Central memory CD8-positive, alpha-beta T cell (primary cell): ENCODE measurements around the gene PIM1.

ENCODE experiments used
- ATAC-seq: fragments of 150-1000 bp; cut with Tn5 transposase; replicated peaks from 2 replicates; pipeline ENCODE4 v1.10.0; 2022; ENCODE audit warnings: mild to moderate bottlenecking, moderate FRiP score, moderate number of reproducible peaks; ENCODE audit not compliant: poor library complexity, severe bottlenecking; ENCODE audit errors: extremely low read depth
- DNase-seq, 2 donors: peaks; one replicate each; pipeline ENCODE4 v3.0.0; 2021; ENCODE audit warnings: low spot score in 2 of 2
- H3K27ac Mint-ChIP-seq: one replicate; pipeline ENCODE4 v1.8.0; 2022; ENCODE audit warnings: low read depth, mild to moderate bottlenecking, moderate library complexity, mixed read lengths
- H3K27me3 Mint-ChIP-seq: one replicate; pipeline ENCODE4 v1.8.0; 2022; ENCODE audit warnings: mixed read lengths
- H3K36me3 Mint-ChIP-seq: one replicate; pipeline ENCODE4 v1.8.0; 2022; ENCODE audit warnings: mild to moderate bottlenecking, moderate library complexity, mixed read lengths; ENCODE audit not compliant: insufficient read depth
- H3K4me1 Mint-ChIP-seq: one replicate; pipeline ENCODE4 v1.8.0; 2022; ENCODE audit warnings: mixed read lengths
- H3K4me3 Mint-ChIP-seq: one replicate; pipeline ENCODE4 v1.8.0; 2022; ENCODE audit warnings: mild to moderate bottlenecking, moderate library complexity, mixed read lengths
- H3K9me3 Mint-ChIP-seq: one replicate; pipeline ENCODE4 v1.8.0; 2022; ENCODE audit warnings: mixed read lengths

Gene PIM1

DNA sequence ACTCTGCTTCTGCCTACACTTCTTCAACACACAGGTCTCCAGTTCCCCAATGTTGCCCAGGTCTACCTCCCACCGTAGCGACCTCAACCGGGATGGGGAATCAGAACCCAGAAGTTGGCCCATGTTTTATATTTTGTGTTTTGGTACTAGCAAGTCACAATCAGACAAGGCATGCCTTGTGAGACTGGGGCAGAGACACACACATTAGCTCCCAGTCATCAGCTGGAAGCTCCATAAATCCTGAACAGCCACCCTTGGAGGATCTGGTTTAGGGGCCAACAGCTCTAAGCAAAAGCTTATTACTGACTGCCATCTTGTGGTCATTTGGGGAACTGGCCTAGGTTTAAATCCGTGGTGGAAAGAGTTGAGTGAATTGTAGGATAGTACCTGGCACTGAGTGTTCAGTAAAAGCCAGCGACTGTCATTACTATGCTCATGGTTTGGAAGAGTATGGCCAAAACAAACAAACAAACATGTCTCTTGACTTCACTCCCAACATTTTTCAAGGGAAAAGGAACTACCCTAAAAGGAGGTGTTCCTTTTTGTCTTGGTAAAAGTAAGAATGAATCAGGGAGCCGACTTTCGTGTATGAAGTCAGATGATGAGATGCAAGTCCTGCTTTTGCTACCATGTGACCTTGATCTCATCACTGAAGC is 40.5 kb downstream of the PIM1 start:
- ATAC-seq (peak; percentile 49), DNase-seq (peak; percentile 68 to 70)
- Mint-ChIP-seq H3K27ac (peak overlapping the region; percentile 92), H3K36me3 (no peaks in the 10 kb centered on the region), H3K27me3 (no peaks in the 10 kb centered on the region), H3K4me3 (no peak overlapping the region), H3K4me1 (peaks cover 30% of the 10 kb centered on the region), H3K9me3 (no peaks in the 10 kb centered on the region)

DNA sequence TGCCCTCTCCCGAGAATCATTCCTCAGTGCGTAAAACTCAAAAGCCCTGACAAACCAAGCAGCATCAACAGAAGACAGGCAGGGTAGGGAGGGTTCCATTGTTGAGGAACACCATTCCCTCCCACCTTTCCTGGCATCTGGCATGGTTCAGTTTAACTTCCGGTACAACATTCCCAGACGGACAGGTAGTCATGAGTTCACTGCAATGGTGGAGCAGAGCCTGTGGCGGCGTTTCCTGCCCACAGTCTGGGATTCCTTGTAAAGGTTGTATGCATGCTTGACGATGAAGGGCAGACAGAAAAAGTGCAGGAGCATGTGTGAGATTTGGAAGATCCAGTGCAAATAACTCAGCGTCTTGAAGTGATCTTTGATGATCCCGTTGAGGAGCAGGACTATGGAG is 42.3 kb downstream of the PIM1 start:
- Mint-ChIP-seq H3K27ac (no peak overlapping the region), H3K27me3 (no peaks in the 10 kb centered on the region), H3K4me1 (peaks cover 24% of the 10 kb centered on the region), H3K4me3 (no peak overlapping the region), H3K36me3 (no peaks in the 10 kb centered on the region), H3K9me3 (no peaks in the 10 kb centered on the region)
- ATAC-seq (no peak), DNase-seq (no peak)

DNA sequence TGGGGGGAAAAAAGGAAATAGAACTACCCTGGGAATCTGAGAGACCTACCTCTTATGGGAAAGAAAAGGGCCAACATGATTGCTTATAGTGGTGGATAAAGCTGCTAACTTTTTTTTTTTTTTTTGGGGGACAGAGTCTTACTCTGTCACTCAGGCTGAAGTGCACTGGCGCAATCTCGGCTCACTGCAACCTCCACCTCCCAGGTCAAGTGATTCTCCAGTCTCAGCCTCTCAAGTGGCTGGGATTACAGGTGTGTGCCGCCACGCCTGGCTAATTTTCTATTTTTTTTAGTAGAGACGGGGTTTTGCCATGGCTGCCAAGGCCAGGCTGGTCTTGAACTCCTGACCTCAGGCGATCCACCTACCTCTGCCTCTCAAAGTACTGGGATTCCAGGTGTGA is 48.1 kb downstream of the PIM1 start:
- no peak for ATAC-seq
- Mint-ChIP-seq H3K27ac (no peak overlapping the region), H3K4me1 (peaks cover 12% of the 10 kb centered on the region), H3K9me3 (no peaks in the 10 kb centered on the region), H3K27me3 (no peaks in the 10 kb centered on the region), H3K4me3 (no peak overlapping the region), H3K36me3 (no peaks in the 10 kb centered on the region)
- DNase-seq = no peak

DNA sequence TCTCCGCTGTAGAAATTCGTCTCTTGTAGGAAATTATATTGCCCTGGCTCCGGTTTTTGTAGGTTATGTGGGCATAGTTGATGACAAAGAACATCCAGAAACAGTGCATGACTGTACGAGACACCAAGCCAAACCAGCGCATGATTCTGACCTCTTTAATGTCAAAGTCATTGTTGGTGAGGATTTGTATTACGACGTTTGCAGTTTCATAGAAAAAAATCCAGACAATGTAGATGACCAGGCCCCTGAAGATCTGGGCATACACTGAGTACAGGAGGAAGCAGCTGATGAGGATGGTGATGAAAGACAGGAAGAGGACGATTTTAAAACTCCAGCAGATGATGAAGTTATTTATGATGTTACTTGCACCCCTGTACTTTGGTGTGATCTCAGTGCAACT is 48.6 kb downstream of the PIM1 start:
- H3K4me1 Mint-ChIP-seq = peaks cover 12% of the 10 kb centered on the region
- DNase-seq = no peak
- H3K27ac Mint-ChIP-seq = no peak overlapping the region
- H3K27me3 Mint-ChIP-seq = no peaks in the 10 kb centered on the region
- no peaks in the 10 kb centered on the region for H3K9me3 Mint-ChIP-seq
- no peak overlapping the region for H3K4me3 Mint-ChIP-seq
- no peak for ATAC-seq
- no peaks in the 10 kb centered on the region for H3K36me3 Mint-ChIP-seq

DNA sequence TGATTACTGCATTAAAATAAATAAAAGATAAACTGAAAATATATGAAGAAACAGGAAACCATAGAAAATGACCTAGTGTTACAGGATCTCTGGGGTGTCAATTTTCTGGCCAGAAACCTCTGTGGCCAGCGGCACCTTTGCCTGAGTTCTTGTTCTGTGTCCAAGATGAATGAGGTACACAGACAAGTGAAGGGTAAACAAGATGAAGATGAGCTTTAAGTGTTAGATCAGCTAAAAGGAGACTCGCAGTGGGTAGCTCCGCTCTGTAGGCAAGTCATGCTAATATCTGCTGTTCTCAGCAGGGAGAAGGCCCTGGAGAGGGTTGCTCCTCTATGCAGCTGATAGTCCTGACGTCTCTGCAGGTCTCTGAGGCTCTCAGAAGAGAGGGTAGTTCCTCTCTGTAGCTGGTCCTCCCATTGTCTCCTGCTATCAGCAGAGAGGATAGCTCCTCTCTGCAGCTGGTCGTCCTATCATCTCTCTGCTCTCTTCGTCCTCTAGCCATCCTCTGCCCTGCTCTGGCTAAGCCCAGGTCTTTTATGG is 51.7 kb downstream of the PIM1 start:
- ATAC-seq (no peak), DNase-seq (no peak)
- Mint-ChIP-seq H3K9me3 (no peaks in the 10 kb centered on the region), H3K4me1 (peaks cover 12% of the 10 kb centered on the region), H3K27ac (no peak overlapping the region), H3K27me3 (no peaks in the 10 kb centered on the region), H3K36me3 (no peaks in the 10 kb centered on the region), H3K4me3 (peak overlapping the region; percentile 78)

DNA sequence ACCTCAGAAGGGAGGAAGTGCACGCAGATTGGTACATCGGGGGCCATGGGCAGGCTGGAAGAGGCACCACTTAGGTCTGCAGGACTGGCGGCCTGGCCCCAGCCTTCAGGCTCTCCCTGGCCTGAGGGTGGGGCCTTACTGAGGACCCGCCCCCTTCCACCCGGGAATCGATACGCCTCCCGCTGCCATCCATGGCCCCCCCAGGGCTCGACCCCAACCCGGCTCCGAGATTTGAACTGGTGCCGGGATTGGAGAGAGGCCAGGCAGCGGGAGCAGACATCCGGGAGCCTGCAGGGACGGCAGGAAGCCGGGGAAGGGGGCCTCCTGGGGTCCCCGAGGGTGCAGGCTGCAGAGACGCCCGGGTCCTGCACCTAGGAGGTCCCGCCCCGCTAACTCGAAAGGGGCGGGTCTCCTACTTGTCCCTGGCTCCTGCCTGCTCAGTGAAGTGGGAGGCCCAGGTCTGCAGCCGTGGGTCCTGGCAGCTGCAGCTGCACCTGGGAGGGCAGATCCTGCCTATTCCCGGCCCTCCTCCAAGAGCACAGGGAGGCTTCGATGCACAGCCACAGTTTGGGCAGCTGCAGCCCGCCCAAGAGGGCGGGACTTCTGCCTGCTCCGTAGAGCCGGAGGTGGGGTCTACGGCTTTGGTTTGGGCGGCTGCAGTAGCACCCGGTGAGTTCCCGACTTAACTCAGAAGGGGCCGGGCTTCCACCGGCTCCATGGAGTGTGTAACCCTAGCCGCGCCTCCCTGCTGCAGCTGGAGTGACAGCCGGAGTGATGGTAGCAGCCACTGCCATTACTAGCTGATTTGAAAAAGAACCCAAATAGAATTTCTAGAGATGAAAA is 52.4 kb downstream of the PIM1 start:
- Mint-ChIP-seq H3K36me3 (no peaks in the 10 kb centered on the region), H3K9me3 (no peaks in the 10 kb centered on the region), H3K4me3 (peak overlapping the region; percentile 78), H3K27me3 (no peaks in the 10 kb centered on the region), H3K27ac (no peak overlapping the region), H3K4me1 (peaks cover 12% of the 10 kb centered on the region)
- ATAC-seq (peak; percentile 87), DNase-seq (peak; percentile 34 to 39)

DNA sequence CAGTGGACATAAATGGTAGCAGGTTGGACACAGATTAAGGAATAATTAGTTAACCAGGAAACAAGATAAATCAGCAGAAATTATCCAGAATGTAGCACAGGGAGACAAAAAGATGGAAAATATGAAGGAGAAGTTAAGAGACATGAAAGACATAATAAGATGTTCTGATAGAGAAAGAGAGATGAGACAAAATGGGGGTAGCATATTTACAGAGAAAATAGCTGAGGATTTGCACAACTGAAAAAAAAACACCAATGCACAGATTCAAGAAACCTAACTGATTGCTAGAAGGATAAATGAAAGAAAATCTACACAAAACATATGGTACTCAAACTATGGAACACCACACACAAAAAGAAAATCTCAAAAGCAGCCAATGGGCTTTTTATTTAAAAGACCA is 53.0 kb downstream of the PIM1 start:
- no peaks in the 10 kb centered on the region for H3K27me3 Mint-ChIP-seq

More for the DNA sequence above, 53.0 kb downstream of the PIM1 start:
- Mint-ChIP-seq H3K36me3 (peaks cover 2% of the 10 kb centered on the region), H3K4me1 (peaks cover 12% of the 10 kb centered on the region), H3K27ac (no peak overlapping the region), H3K9me3 (no peaks in the 10 kb centered on the region), H3K4me3 (peak overlapping the region; percentile 78)
- no peak for ATAC-seq
- no peak for DNase-seq
